Tibial nerve (tissue), 3 donors: ENCODE measurements around the gene CASZ1.

Experiments used
- POLR2A ChIP-seq, 2 donors: fragments of 450-650 bp; IDR thresholded peaks; one replicate each; pipeline ENCODE4 v1.6.1; 2017; ENCODE audit warnings: antibody characterized with exemption in 2 of 2, mild to moderate bottlenecking in 2 of 2, moderate library complexity in 2 of 2
- TF ChIP-seq, protein P1 (sequence below), 5 experiments: fragments of 200-600 bp in 3 of 5; fragments of 450-650 bp in 2 of 5; sonication (generic) in 3 of 5; IDR thresholded peaks; one replicate each; pipeline ENCODE4 v1.5.1; 2016 to 2019; ENCODE audit warnings: antibody characterized with exemption in 5 of 5, mild to moderate bottlenecking in 3 of 5, moderate library complexity in 2 of 5

- TF ChIP-seq, protein P1, sequence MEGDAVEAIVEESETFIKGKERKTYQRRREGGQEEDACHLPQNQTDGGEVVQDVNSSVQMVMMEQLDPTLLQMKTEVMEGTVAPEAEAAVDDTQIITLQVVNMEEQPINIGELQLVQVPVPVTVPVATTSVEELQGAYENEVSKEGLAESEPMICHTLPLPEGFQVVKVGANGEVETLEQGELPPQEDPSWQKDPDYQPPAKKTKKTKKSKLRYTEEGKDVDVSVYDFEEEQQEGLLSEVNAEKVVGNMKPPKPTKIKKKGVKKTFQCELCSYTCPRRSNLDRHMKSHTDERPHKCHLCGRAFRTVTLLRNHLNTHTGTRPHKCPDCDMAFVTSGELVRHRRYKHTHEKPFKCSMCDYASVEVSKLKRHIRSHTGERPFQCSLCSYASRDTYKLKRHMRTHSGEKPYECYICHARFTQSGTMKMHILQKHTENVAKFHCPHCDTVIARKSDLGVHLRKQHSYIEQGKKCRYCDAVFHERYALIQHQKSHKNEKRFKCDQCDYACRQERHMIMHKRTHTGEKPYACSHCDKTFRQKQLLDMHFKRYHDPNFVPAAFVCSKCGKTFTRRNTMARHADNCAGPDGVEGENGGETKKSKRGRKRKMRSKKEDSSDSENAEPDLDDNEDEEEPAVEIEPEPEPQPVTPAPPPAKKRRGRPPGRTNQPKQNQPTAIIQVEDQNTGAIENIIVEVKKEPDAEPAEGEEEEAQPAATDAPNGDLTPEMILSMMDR (IDR thresholded peaks at IDR 0.05), result no peak
- no peak for TF ChIP-seq POLR2A (IDR thresholded peaks at IDR 0.05)
Measured at GRCh38 chr1:10639775-10640578, 156.5 kb downstream of the CASZ1 start.
